Activated CD4-positive, alpha-beta T cell treated with anti-CD3 and anti-CD28 coated beads, Interleukin-2, amount 50 U/mL, for 24 hours (primary cell): Measurements from ENCODE around the gene EGFL6.
"Not testable (repeated sequence)": the region's sequence is repeated elsewhere in the genome, so short reads cannot be mapped to it uniquely, and the experiment has no call there.

Source experiments
- DNase-seq, 2 donors: peaks; one replicate each; pipeline ENCODE4 v3.0.0-alpha.2; 2020; ENCODE audit warnings: low read depth in 1 of 2, low spot score in 1 of 2

Gene EGFL6

DNA sequence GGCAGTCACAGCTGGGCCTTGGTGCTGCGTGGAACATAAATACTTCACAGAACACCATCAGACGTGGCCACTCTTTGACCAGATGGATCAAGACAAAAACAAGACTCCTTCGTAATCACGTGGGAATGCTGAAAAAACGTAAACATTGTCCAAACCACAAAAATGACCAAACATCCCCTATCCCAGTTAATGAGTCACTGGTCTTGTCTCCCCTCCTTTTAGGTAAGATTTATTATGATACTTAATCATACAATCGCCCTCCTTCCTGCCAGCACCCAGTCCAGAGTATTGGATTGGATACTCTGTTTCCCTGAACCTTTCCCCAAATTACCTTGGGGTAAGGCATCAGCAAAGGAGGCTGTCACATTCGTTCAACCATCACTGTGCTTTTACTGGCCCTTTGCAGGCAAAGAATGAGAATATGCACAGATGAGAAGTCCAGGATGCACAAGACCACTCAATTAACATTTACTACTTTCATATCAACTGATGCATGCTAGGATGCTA lies 82.9 kb downstream of the EGFL6 start:
- DNase-seq = no peak

DNA sequence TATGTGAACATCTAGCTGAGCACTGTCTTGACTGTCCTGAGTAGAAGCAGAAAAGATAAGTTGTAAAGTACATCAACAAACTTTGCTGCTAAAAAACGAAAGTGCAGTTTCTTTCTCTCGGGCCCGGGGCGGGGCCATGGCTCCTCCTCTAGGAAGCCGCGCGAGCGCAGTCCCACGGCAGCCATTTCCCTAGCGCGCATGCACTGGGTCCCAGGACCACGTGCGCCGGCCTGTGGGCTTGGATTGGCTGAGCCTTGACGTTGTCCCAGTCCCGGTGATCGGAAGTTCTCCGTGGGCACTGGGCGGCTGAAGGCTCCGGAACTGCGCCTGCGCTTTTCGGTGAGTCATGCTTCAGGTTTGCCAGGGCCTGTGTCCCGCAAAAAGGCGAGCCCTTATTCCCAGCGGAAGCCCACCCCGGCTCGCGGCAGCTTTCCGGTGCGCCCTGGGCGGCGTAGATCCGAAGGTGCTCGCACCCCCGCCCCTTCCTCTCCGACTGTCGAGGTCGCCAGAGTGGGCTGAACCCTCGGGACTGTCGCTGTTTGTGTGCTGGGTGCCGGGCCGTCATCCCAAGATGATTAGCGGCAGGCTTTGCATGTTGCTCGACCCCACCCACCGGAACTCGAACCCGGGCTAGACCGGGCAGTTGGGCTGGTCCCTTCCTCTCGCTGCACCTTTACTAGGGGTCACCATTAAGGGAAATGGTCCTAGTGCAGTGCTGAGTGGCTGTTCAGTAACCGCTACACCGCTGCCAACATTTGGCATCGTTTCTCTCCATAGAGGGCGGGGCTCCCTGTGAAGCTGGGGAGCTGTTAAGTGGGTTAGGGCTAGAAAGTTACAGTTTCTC lies 83.7 kb downstream of the EGFL6 start, which contains the start of gene TCEANC:
TSS of gene TCEANC (plus strand) at position 292 of the 844 bp plus-strand sequence. CDS start 9,368 bp downstream, outside the sequence.
- peak; percentile 70 to 85 for DNase-seq

DNA sequence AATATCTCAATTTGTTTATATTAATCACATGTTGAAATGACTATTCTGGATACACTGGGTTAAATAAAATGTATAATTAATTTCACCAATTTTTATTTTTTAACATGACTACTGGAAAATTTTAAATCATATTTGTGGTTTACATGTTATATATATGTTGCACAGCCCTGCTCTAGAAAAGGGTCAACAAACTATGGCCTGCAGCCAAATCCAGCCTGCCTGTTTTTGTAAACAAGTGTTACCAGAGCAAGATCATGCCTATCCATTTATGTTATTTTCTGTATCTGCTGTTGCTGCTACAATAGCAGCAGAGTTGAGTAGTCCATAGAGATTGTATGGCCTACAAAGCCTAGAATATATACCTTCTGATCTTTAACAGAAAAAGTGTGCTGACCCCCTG lies 84.7 kb downstream of the EGFL6 start:
- DNase-seq = no peak

DNA sequence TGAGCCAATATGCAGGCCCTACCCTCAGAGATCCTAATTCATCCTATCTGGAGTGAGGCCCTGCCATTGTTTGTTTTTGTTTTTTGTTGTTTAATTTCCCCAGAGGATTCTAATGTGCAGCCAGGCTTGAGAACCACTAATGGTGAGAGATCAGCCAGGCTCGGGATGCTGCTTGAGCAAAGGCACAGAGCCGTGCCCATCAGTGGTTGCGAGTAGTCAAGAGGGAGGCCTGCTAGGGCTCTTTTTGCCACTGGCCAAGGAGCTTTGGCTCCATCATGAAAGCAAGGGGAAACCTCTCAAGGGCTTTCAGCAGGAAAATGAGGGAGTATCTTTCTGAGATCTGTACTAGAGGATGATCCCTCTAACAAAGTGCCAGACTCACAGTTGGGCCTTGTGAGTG lies 86.3 kb downstream of the EGFL6 start:
- no peak for DNase-seq

DNA sequence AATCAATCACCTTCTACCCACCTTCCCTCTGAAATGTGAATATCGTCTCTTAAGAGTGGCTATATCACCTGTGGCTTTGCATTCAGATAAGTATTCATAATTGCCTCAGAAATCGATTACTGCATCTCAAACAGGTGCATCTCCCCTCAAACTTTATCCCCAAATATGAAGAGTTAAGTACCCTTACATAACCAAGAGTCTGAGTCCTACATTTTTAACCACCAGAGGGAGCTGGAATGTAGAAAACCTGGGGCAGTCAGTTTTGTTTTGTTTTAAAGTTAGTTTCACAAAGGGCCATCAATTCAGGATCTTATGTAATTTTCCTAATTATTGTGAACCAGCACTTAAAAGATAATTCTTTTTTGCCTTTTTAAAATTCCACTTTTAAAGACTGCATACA lies 89.2 kb downstream of the EGFL6 start:
- DNase-seq = peak in 1 of 2 donors; percentile 21

DNA sequence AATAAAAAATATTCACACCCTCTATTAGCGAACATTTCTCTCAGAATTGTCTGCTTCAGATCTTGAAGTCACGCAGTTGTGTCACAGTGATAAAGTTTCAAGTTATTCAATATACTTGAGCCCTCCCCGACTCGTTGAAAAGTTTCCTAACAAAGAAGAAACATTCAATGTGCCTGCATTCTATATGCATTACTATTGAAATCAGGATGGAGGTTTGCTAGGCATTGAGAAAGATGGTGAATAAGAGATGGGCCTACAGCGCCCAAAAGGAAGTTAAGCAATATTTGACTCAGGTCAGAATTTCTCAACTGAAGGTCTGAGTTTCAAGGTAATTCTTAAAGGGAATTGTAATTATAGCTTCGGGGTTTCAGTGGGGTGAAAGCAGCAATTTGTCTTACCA lies 89.7 kb downstream of the EGFL6 start:
- no peak for DNase-seq

DNA sequence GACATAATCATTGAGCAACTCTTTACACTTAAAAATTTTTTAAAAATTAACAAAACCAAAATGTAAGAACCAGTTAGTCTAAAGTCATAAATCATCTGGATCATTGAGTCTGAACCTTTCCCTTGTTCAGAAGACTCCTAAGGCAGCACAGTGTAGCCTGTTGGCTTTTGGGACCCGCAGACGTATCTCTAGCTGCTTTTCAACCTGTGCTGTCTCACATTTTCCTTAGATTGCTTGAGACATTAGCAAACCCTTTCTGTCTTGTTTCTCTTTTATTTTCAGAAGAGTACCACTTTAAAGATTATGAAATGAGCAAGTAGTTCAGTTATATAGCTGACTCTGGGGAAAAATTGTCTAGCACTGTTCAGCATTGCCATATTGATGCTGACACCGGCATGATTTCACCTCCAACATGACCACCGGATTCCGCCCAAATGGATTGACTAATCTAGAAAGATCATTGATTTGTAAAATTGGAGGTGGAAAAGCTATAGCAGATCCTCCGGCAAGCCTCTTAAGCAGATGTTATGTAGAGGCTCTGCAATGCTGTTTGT lies 92.4 kb downstream of the EGFL6 start:
- DNase-seq = no peak

DNA sequence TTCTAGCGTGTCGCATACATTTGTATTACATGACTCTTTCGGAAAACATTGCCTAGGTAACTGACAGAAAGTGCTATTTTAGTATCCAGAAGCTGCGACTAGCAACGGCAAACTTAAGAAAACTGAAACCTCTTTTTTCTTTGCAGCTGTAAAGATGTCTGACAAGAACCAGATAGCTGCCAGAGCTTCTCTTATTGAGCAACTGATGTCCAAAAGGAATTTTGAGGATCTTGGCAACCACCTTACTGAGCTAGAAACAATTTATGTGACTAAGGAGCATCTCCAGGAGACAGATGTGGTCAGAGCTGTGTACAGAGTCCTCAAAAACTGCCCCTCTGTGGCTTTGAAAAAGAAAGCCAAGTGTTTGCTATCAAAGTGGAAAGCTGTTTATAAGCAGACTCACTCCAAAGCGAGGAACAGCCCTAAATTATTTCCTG lies 93.0 kb downstream of the EGFL6 start:
- no peak for DNase-seq

DNA sequence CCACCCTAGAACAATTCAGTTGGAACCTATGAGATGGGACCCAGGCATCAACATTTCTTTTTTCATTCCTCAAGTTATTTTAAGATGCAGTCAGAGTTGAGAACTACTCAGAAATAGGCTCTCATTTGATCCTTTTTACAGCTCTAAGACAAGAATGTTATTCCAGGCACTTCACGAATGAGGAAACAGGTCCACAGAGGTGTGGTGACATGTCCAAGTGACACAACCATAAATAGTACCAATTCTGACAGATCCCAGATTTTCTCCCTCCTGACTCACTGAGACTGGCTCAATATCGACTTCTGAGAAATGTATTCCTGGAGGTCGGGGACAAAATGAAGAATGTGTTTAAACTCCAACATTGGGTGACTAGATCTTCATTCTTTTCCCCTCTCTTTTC lies 94.6 kb downstream of the EGFL6 start:
- no peak for DNase-seq

DNA sequence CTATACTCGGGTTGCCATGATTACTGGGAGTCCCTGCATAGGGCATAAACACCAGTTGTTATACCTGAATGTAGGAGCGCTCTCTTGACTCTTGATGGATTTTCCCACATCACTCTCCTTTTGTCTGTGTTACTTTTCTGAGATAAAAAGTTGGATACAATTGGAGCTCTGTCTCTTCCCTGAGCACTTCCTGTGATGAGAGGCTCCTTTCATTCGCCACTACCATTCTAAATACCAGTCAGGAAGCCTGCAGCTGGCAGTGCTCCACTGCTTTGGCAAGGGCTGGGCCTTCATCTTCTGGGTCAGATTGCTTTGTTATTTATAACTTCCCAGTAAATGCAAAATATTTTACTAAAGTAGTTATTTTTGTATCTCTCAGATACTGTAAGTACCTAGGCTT lies 97.4 kb downstream of the EGFL6 start:
- no peak for DNase-seq

DNA sequence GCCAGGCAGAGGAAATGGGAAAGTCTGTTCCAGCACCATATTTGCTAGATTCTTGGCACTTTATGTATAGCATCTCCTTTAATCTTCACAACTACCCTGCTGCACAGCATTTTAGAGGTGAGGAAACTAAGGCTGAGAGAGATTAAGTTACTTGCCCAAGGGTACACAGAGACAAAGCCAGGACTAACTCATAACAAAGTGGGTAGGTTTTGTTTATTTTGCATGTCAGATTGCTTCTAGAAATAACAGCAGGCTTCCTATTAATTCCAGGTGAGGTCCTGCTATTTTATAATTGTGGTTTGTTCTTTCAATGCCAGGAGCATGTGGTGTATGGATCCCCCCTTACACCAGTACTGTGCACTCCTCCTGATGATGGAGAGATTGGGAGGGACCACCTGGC lies 98.5 kb downstream of the EGFL6 start:
- no peak for DNase-seq

DNA sequence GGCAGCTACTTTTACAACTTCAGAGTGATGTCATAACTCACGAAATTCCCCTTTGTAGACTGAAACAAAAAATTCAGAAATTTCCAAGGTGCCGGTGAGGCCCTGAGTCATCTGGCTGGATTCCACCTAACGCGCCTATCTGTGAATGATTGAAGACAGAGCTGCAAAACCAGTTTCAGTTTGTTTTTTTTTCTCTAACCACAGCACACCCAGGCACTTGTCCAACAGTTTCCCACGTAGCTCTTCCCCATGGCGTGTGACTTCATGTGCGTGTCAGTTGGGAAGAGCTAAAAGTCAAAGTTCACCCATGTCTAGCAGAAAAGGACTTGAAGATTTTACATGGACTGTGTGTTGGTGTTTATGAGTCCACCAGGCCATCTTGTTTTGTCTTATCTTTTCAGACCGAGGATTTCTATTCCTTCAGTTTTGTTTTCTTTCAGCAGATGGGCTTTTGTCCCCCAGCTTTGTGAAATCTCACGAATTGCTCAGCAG lies 99.9 kb downstream of the EGFL6 start:
- peak in 1 of 2 donors; percentile 46 for DNase-seq

DNA sequence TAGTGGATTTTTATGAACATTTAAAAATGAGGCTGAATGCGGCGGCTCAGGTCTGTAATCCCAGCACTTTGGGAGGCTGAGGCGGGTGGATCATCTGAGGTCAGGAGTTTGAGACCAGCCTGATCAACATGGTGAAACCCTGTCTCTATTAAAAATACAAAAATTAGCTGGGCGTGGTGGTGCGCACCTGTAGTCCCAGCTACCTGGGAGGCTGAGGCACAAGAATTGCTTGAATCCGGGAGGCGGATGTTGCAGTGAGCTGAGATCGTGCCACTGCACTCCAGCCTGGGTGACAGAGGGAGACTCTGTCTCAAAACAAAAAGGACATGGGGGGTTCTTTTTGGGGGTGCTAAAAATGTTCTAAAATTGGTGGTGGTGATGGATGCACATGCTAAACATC lies 100.4 kb downstream of the EGFL6 start:
- not testable (repeated sequence) for DNase-seq

DNA sequence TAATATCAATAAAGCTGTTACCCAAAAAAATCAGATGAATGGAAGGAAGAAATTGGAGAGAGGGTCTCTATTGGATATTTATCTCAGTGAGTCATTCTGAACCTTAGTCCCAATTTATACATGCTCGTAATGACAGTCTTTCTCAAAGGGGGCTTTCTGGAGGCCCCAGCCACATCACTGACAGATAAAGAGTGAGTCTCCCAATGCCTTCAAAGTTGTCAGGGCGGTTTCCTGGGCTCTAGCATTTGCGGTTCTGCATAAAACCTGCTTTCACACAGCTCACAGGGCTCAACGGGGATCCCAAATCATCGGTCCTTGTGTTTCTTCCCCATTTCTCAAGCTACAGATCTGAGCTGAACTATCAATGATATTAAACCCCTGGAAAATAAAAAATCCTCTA lies 100.8 kb downstream of the EGFL6 start:
- DNase-seq = no peak

DNA sequence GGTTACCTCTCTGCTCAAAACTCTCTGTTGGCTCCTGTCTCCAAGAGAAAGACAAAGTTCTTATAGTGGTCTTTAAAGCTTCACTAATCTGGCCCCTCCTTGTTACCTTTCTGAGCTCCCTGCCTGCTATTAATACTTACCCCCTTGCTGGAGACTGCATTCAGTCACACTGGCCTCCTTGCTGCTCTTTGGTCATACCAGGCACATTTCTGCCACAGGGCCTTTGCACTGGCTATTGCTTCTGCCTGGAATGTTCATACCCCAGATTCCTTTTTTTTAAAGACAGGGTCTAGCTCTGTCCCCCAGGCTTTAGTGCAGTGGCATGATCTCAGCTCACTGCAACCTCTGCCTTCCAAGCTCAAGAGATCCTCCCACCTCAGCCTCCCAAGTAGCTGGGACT lies 103.6 kb downstream of the EGFL6 start:
- no peak for DNase-seq

DNA sequence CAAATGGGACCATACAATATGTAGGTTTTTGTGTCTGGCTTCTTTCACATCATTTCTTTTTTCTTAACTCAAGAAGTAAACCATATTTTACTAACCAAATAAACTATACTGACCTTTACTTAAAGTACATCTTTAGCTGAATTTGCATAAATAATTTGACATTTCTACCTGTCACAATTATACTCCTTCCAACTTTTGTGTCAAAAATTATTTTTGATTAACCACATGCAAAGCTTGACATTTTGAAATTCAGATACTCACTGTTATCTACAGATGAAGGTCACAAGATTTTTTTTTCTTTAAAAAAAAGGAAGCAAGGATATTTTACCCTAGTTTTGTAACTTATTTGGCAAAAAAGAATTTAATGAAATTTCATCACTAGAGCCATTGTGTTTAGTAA lies 107.5 kb downstream of the EGFL6 start:
- DNase-seq = no peak

DNA sequence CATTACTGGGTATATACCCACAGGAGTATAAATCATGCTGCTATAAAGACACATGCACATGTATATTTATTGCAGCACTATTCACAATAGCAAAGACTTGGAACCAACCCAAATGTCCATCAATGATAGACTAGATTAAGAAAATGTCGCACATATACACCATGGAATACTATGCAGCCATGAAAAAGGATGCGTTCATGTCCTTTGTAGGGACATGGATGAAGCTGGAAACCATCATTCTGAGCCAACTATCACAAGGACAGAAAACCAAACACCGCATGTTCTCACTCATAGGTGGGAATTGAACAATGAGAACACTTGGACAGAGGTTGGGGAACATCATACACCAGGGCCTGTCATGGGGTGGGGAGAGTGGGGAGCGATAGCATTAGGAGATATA lies 110.3 kb downstream of the EGFL6 start:
- DNase-seq = not testable (repeated sequence)

DNA sequence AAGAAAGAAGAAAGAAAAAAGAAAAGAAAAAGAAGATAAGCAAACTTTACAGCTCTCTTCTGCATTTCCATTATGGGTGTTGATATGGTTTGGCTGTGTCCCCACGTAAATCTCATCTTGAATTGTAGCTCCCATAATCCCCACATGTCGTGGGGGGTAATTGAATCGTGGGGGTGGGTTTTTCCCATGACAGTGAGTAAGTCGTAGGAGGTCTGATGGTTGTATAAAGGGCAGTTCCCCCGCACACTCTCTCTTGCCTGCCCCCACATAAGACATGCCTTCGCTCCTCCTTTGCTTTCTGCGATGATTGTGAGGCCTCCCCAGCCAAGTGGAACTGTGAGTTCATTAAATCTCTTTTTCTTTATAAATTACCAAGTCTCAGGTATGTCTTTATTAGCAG lies 112.2 kb downstream of the EGFL6 start:
- DNase-seq = no peak
